ENCODE results near the gene PAK6.

DNA sequence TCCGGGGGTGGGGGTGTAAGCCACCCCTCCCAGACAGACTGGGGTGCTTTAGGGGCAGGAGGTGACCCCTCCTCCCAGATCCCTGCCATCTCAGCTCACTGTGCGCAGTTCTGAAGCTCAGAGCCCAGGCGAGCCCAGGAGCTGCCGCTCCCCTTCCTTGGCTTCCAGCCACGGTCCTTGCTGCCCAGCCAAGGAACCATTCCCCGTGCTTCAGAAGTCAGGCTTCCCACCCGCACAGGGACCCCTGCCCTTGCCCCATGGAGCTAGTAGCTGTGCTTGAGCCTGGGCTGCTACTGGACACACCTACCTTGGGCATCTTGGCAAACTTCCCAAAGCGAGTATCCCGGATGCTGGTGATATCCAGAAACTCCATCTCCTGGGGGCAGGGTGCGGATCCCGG, 64.1 kb downstream of the PAK6 start:
- TF ChIP-seq, protein P1, sequence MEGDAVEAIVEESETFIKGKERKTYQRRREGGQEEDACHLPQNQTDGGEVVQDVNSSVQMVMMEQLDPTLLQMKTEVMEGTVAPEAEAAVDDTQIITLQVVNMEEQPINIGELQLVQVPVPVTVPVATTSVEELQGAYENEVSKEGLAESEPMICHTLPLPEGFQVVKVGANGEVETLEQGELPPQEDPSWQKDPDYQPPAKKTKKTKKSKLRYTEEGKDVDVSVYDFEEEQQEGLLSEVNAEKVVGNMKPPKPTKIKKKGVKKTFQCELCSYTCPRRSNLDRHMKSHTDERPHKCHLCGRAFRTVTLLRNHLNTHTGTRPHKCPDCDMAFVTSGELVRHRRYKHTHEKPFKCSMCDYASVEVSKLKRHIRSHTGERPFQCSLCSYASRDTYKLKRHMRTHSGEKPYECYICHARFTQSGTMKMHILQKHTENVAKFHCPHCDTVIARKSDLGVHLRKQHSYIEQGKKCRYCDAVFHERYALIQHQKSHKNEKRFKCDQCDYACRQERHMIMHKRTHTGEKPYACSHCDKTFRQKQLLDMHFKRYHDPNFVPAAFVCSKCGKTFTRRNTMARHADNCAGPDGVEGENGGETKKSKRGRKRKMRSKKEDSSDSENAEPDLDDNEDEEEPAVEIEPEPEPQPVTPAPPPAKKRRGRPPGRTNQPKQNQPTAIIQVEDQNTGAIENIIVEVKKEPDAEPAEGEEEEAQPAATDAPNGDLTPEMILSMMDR (IDR thresholded peaks at IDR 0.05): no peak
- TF ChIP-seq POLR2A (IDR thresholded peaks at IDR 0.05): no peak
- TF ChIP-seq EP300 (IDR thresholded peaks at IDR 0.05): no peak

Measured in tibial nerve (tissue), 4 donors.